K562 (cell line): ENCODE data around the gene PPP1R15B. TPM values are rescaled to one million over a fixed set of nuclear protein-coding genes. Genes with fewer than 3 reads are reported as not detected.
A peak's percentile ranks its signal among the peaks of the same experiment; 100 is the strongest.

Experiments used
- CBFB ChIP-seq: sonication (generic); formaldehyde crosslinking; IDR thresholded peaks from 2 replicates; pipeline ENCODE4 v1.4.0; 2020; ENCODE audit warnings: mild to moderate bottlenecking, missing genetic modification reagents
- CHAMP1 ChIP-seq: fragments of 450-650 bp; IDR thresholded peaks from 2 replicates; pipeline ENCODE4 v1.6.1; 2016; ENCODE audit warnings: mild to moderate bottlenecking
- GABPB1 ChIP-seq: sonication (generic); formaldehyde crosslinking; IDR thresholded peaks from 2 replicates; pipeline ENCODE4 v1.8.0; 2022; ENCODE audit warnings: mild to moderate bottlenecking, missing genetic modification reagents
- KLF16 ChIP-seq: IDR thresholded peaks from 2 replicates; pipeline ENCODE4 v1.6.1; 2016; ENCODE audit warnings: antibody characterized with exemption
- NR2C2 ChIP-seq, 2 experiments: fragments of 200-800 bp in 1 of 2; sonication (Bioruptor generic) in 1 of 2; sonication (generic) in 1 of 2; formaldehyde crosslinking in 1 of 2; IDR thresholded peaks; 2 replicates each; pipeline versions ENCODE4 v1.6.1 to v1.8.0; 2016 to 2022; ENCODE audit warnings: mild to moderate bottlenecking in 1 of 2, missing compliant biosample characterization in 1 of 2, missing genetic modification characterization in 1 of 2, missing genetic modification reagents in 1 of 2
- REST ChIP-seq, 2 experiments: fragments of 450-650 bp; formaldehyde crosslinking in 1 of 2; IDR thresholded peaks; 2 replicates each; pipeline versions ENCODE4 v1.4.0 to v1.6.1; 2014 to 2020; ENCODE audit warnings: mild to moderate bottlenecking in 2 of 2, borderline replicate concordance in 1 of 2, low read depth in 1 of 2
- TCF15 ChIP-seq: fragments of 250-450 bp; sonication (Bioruptor Pico); IDR thresholded peaks from 2 replicates; pipeline ENCODE4 v1.8.0; 2022; ENCODE audit warnings: moderate library complexity, mild to moderate bottlenecking, inconsistent platforms
- YY1 ChIP-seq, 3 experiments: IDR thresholded peaks; 2 replicates each; pipeline ENCODE4 v1.6.1; 2011; ENCODE audit warnings: low read length in 2 of 3, mild to moderate bottlenecking in 2 of 3, moderate library complexity in 2 of 3, borderline replicate concordance in 1 of 3, control low read depth in 1 of 3, low read depth in 1 of 3; ENCODE audit not compliant: insufficient read depth in 3 of 3, insufficient replicate concordance in 2 of 3, control insufficient read depth in 1 of 3, insufficient read length in 1 of 3; ENCODE audit errors: extremely low read depth in 1 of 3
- ZBTB17 ChIP-seq: fragments of 450-650 bp; formaldehyde crosslinking; IDR thresholded peaks from 2 replicates; pipeline ENCODE4 v1.4.0; 2020; ENCODE audit warnings: mild to moderate bottlenecking
- ZNF740 ChIP-seq, 3 experiments: fragments of 200-800 bp in 1 of 3; sonication (Bioruptor generic) in 1 of 3; sonication (generic) in 1 of 3; formaldehyde crosslinking in 1 of 3; IDR thresholded peaks; 2 replicates each; pipeline versions ENCODE4 v1.6.1 to v1.8.0; 2016 to 2022; ENCODE audit warnings: mild to moderate bottlenecking in 2 of 3, missing compliant biosample characterization in 2 of 3, missing genetic modification characterization in 2 of 3, missing genetic modification reagents in 1 of 3
- polyA plus RNA-seq, 8 experiments: library from polyadenylated mRNA; depleted of rRNA in 4 of 8; stranded (reverse) in 5 of 8; unstranded in 3 of 8; fragments of >200 nt; fragmentation: Nextera tagmentation in 2 of 8; fragmentation: Illumina TruSeq in 1 of 8; extraction: Ambion mirVana in 2 of 8; extraction: Trizol in 1 of 8; gene quantifications; 2 replicates each; pipeline versions ENCODE4 v1.2.1 to v1.2.3, GENCODE V29; 2011 to 2014; ENCODE audit warnings: inconsistent platforms in 1 of 8, missing spikeins in 1 of 8
- total RNA-seq, 7 experiments: library from RNA; depleted of rRNA in 6 of 7; stranded (reverse); fragments of >200 nt in 6 of 7; fragmentation: Illumina TruSeq in 2 of 7; extraction: Trizol in 2 of 7; gene quantifications; 2 replicates each; pipeline versions ENCODE4 v1.2.1 to v1.2.3, GENCODE V29; 2011 to 2021; ENCODE audit warnings: low replicate concordance in 1 of 7

PPP1R15B gene
- total and polyA plus RNA-seq, 9 of the 15 experiments (the other 6 are each of a cell fraction or from before 2014, with no cell fraction given), result 17.0 to 48.1 (median 30.8) TPM

- no peak for TF ChIP-seq CHAMP1
- TF ChIP-seq YY1 (IDR thresholded peaks at IDR 0.05; ENCODE audit: borderline replicate concordance in 1 of 3, control insufficient read depth in 1 of 3, extremely low read depth in 1 of 3, insufficient read depth in 3 of 3, insufficient read length in 1 of 3, insufficient replicate concordance in 2 of 3, low read depth in 1 of 3, low read length in 2 of 3), result peak in 1 of 3 experiments; percentile 10
- TF ChIP-seq ZNF740 (CRISPR knock-in tag; IDR thresholded peaks at IDR 0.05), result peak; percentile 39; the same call in 1 of the 2 replicates
- TF ChIP-seq ZNF740 (tag; IDR thresholded peaks at IDR 0.05), result no peak
- peak; percentile 46; the same call in 1 of the 2 replicates for TF ChIP-seq KLF16
- TF ChIP-seq GABPB1 (CRISPR knock-in tag), result peak; percentile 47
- peak; percentile 61 for TF ChIP-seq REST (IDR thresholded peaks at IDR 0.05; ENCODE audit: borderline replicate concordance)
- 0 out of 2 replicates have a peak, but pooled peaks have one; percentile 37 for TF ChIP-seq REST (CRISPR knock-in tag; IDR thresholded peaks at IDR 0.05; ENCODE audit: low read depth)
- no peak for TF ChIP-seq NR2C2 (CRISPR knock-in tag; IDR thresholded peaks at IDR 0.05)
- no peak for TF ChIP-seq NR2C2 (tag; IDR thresholded peaks at IDR 0.05)
- 0 out of 2 replicates have a peak, but pooled peaks have one; percentile 13 for TF ChIP-seq ZBTB17 (CRISPR knock-in tag)
- 0 out of 2 replicates have a peak, but pooled peaks have one; percentile 56 for TF ChIP-seq CBFB (CRISPR knock-in tag)
- TF ChIP-seq TCF15 (CRISPR knock-in tag), result 0 out of 2 replicates have a peak, but pooled peaks have one; percentile 43
Measured at GRCh38 chr1:204445860-204446412, 34.3 kb upstream of the PPP1R15B start (continued).
